Measurements from ENCODE around the gene TYRO3.
A peak's percentile ranks its signal among the peaks of the same experiment; 100 is the strongest.

The TYRO3 gene

GRCh38 chr15:41575282-41575681, 16.3 kb downstream of the TYRO3 start:
- Histone ChIP-seq H3K4me1 (ENCODE audit: insufficient read depth, poor library complexity, severe bottlenecking) (no peaks in the 10 kb centered on the region), H3K27ac (ENCODE audit: poor library complexity, severe bottlenecking) (no peak overlapping the region), H3K4me3 (ENCODE audit: severe bottlenecking) (no peak overlapping the region), H3K36me3 (ENCODE audit: low read depth) (0 out of 2 replicates have a peak, but pooled peaks cover 3% of the 10 kb centered on the region), H3K27me3 (ENCODE audit: insufficient read depth, poor library complexity, severe bottlenecking) (no peaks in the 10 kb centered on the region), H3K9me3 (ENCODE audit: severe bottlenecking) (no peaks in the 10 kb centered on the region)
- DNase-seq (ENCODE audit: low spot score) (no peak), ATAC-seq (ENCODE audit: low read depth) (no peak)
- no peak for TF ChIP-seq CTCF (IDR thresholded peaks at IDR 0.05; ENCODE audit: poor library complexity, severe bottlenecking)

- ATAC-seq (ENCODE audit: low read depth) (peak; percentile 24), DNase-seq (ENCODE audit: low spot score) (peak; percentile 71)
- no peak for TF ChIP-seq CTCF (IDR thresholded peaks at IDR 0.05; ENCODE audit: poor library complexity, severe bottlenecking)
- Histone ChIP-seq H3K9me3 (ENCODE audit: severe bottlenecking) (no peaks in the 10 kb centered on the region), H3K27me3 (ENCODE audit: insufficient read depth, poor library complexity, severe bottlenecking) (no peaks in the 10 kb centered on the region), H3K27ac (ENCODE audit: poor library complexity, severe bottlenecking) (no peak overlapping the region), H3K4me1 (ENCODE audit: insufficient read depth, poor library complexity, severe bottlenecking) (no peaks in the 10 kb centered on the region), H3K36me3 (ENCODE audit: low read depth) (0 out of 2 replicates have a peak, but pooled peaks cover 3% of the 10 kb centered on the region), H3K4me3 (ENCODE audit: severe bottlenecking) (no peak overlapping the region)
Measured at GRCh38 chr15:41577863-41578735, 19.1 kb downstream of the TYRO3 start.

- Histone ChIP-seq H3K36me3 (ENCODE audit: low read depth) (0 out of 2 replicates have a peak, but pooled peaks cover 3% of the 10 kb centered on the region), H3K27ac (ENCODE audit: poor library complexity, severe bottlenecking) (no peak overlapping the region), H3K27me3 (ENCODE audit: insufficient read depth, poor library complexity, severe bottlenecking) (no peaks in the 10 kb centered on the region), H3K4me3 (ENCODE audit: severe bottlenecking) (no peak overlapping the region), H3K9me3 (ENCODE audit: severe bottlenecking) (no peaks in the 10 kb centered on the region), H3K4me1 (ENCODE audit: insufficient read depth, poor library complexity, severe bottlenecking) (no peaks in the 10 kb centered on the region)
- no peak; the same call in 2 of the 3 replicates for ATAC-seq (ENCODE audit: low read depth)
- DNase-seq (ENCODE audit: low spot score), result no peak
- no peak for TF ChIP-seq CTCF (IDR thresholded peaks at IDR 0.05; ENCODE audit: poor library complexity, severe bottlenecking)
Measured at GRCh38 chr15:41578736-41579383, 19.8 kb downstream of the TYRO3 start.

GRCh38 chr15:41581110-41581509, 22.1 kb downstream of the TYRO3 start:
- no peak overlapping the region for H3K4me3 ChIP-seq (ENCODE audit: severe bottlenecking)
- ATAC-seq (ENCODE audit: low read depth), result peak; percentile 38; the same call in 1 of the 3 replicates
- no peaks in the 10 kb centered on the region for H3K36me3 ChIP-seq (ENCODE audit: low read depth)
- TF ChIP-seq CTCF (IDR thresholded peaks at IDR 0.05; ENCODE audit: poor library complexity, severe bottlenecking), result peak; percentile 55
- H3K4me1 ChIP-seq (ENCODE audit: insufficient read depth, poor library complexity, severe bottlenecking), result peaks cover 2% of the 10 kb centered on the region
- H3K27ac ChIP-seq (ENCODE audit: poor library complexity, severe bottlenecking), result no peak overlapping the region
- no peak for DNase-seq (ENCODE audit: low spot score)
- H3K9me3 ChIP-seq (ENCODE audit: severe bottlenecking), result no peaks in the 10 kb centered on the region
- no peaks in the 10 kb centered on the region for H3K27me3 ChIP-seq (ENCODE audit: insufficient read depth, poor library complexity, severe bottlenecking)

Measured in RWPE2 (cell line).